Measurements from ENCODE around the gene RCOR2. TPM values are rescaled to one million over a fixed set of nuclear protein-coding genes. Genes with fewer than 3 reads are reported as not detected.

RCOR2 gene
- total and polyA plus RNA-seq, 2 experiments from 2014 or later = 5.5 to 66.9 TPM

DNA sequence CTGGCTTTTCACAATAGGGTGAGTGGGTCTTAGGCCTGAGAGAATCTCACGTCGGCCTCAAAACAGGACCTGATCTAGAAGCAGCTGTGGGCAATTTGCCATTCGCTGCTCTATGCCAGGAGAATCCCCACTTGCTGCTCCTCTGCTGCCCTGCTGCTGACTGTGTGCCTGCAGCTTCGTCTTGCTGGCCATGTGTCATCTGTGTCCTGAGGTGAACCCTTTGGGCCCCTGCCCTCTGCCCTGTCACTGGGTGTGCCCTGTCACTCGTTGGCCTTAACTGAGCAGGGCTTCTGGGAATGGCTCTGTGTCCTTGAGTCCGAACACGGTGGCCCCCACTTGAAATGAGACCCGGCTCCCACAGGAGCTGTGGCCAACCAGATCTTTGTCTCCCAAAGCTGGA lies 28.0 kb upstream of the RCOR2 start:
- H2AFZ ChIP-seq = no peak overlapping the region
- ATAC-seq = no peak
- no peaks in the 10 kb centered on the region; the same call in 1 of the 2 replicates for H3K4me1 ChIP-seq (ENCODE audit: insufficient read depth)
- no peak overlapping the region for H3K27ac Mint-ChIP-seq
- H3K4me3 ChIP-seq = no peak overlapping the region
- TF ChIP-seq POLR2AphosphoS5 (IDR thresholded peaks at IDR 0.05; ENCODE audit: low read depth) = no peak
- TF ChIP-seq ETS1 (IDR thresholded peaks at IDR 0.05) = no peak
- no peak for TF ChIP-seq CTCF (conservative IDR thresholded peaks at IDR 0.05; ENCODE audit: low read depth in 2 of 2)
- no peak for TF ChIP-seq STAT1 (IDR thresholded peaks at IDR 0.05; ENCODE audit: unreplicated experiment)
- TF ChIP-seq JUNB (IDR thresholded peaks at IDR 0.05; ENCODE audit: unreplicated experiment) = no peak
- TF ChIP-seq EZH2 (IDR thresholded peaks at IDR 0.05; ENCODE audit: low read depth, unreplicated experiment) = no peak
- TF ChIP-seq REST (IDR thresholded peaks at IDR 0.05; ENCODE audit: unreplicated experiment) = no peak
- TF ChIP-seq ZNF114 (CRISPR knock-in tag; IDR thresholded peaks at IDR 0.05) = no peak
- TF ChIP-seq ZNF331 (CRISPR knock-in tag; IDR thresholded peaks at IDR 0.05; ENCODE audit: low read depth) = no peak
- TF ChIP-seq, protein P1, sequence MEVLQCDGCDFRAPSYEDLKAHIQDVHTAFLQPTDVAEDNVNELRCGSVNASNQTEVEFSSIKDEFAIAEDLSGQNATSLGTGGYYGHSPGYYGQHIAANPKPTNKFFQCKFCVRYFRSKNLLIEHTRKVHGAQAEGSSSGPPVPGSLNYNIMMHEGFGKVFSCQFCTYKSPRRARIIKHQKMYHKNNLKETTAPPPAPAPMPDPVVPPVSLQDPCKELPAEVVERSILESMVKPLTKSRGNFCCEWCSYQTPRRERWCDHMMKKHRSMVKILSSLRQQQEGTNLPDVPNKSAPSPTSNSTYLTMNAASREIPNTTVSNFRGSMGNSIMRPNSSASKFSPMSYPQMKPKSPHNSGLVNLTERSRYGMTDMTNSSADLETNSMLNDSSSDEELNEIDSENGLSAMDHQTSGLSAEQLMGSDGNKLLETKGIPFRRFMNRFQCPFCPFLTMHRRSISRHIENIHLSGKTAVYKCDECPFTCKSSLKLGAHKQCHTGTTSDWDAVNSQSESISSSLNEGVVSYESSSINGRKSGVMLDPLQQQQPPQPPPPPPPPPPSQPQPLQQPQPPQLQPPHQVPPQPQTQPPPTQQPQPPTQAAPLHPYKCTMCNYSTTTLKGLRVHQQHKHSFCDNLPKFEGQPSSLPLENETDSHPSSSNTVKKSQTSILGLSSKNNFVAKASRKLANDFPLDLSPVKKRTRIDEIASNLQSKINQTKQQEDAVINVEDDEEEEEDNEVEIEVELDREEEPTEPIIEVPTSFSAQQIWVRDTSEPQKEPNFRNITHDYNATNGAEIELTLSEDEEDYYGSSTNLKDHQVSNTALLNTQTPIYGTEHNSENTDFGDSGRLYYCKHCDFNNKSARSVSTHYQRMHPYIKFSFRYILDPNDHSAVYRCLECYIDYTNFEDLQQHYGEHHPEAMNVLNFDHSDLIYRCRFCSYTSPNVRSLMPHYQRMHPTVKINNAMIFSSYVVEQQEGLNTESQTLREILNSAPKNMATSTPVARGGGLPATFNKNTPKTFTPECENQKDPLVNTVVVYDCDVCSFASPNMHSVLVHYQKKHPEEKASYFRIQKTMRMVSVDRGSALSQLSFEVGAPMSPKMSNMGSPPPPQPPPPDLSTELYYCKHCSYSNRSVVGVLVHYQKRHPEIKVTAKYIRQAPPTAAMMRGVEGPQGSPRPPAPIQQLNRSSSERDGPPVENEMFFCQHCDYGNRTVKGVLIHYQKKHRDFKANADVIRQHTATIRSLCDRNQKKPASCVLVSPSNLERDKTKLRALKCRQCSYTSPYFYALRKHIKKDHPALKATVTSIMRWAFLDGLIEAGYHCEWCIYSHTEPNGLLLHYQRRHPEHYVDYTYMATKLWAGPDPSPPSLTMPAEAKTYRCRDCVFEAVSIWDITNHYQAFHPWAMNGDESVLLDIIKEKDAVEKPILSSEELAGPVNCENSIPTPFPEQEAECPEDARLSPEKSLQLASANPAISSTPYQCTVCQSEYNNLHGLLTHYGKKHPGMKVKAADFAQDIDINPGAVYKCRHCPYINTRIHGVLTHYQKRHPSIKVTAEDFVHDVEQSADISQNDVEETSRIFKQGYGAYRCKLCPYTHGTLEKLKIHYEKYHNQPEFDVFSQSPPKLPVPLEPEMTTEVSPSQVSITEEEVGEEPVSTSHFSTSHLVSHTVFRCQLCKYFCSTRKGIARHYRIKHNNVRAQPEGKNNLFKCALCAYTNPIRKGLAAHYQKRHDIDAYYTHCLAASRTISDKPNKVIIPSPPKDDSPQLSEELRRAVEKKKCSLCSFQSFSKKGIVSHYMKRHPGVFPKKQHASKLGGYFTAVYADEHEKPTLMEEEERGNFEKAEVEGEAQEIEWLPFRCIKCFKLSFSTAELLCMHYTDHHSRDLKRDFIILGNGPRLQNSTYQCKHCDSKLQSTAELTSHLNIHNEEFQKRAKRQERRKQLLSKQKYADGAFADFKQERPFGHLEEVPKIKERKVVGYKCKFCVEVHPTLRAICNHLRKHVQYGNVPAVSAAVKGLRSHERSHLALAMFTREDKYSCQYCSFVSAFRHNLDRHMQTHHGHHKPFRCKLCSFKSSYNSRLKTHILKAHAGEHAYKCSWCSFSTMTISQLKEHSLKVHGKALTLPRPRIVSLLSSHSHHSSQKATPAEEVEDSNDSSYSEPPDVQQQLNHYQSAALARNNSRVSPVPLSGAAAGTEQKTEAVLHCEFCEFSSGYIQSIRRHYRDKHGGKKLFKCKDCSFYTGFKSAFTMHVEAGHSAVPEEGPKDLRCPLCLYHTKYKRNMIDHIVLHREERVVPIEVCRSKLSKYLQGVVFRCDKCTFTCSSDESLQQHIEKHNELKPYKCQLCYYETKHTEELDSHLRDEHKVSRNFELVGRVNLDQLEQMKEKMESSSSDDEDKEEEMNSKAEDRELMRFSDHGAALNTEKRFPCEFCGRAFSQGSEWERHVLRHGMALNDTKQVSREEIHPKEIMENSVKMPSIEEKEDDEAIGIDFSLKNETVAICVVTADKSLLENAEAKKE (CRISPR knock-in tag; IDR thresholded peaks at IDR 0.05) = no peak
- no peak for TF ChIP-seq NANOG (IDR thresholded peaks at IDR 0.05; ENCODE audit: borderline replicate concordance)
- TF ChIP-seq CREB1 (CRISPR knock-in tag; IDR thresholded peaks at IDR 0.05; ENCODE audit: low read depth) = no peak
- TF ChIP-seq EZH2phosphoT487 (IDR thresholded peaks at IDR 0.05; ENCODE audit: unreplicated experiment) = no peak
- no peaks in the 10 kb centered on the region for H3K9me2 ChIP-seq (ENCODE audit: insufficient read depth)
- no peak for DNase-seq (ENCODE audit: low spot score)
- H3K4me3 Mint-ChIP-seq = no peak overlapping the region
- peaks cover 13% of the 10 kb centered on the region for H3K27me3 Mint-ChIP-seq (ENCODE audit: insufficient read depth, low read depth, poor library complexity)
- H3K27me3 ChIP-seq (ENCODE audit: insufficient read depth) = no peaks in the 10 kb centered on the region
- peaks cover 46% of the 10 kb centered on the region for H3K79me2 ChIP-seq (replicated peaks; ENCODE audit: insufficient read depth)
- H3K36me3 ChIP-seq (ENCODE audit: insufficient read depth) = peaks cover 13% of the 10 kb centered on the region
- H3K4me1 Mint-ChIP-seq = peaks cover 4% of the 10 kb centered on the region; the same call in 1 of the 3 replicates
- H4K20me1 ChIP-seq (replicated peaks; ENCODE audit: insufficient read depth) = peaks cover 38% of the 10 kb centered on the region
- no peaks in the 10 kb centered on the region for H3K9me3 Mint-ChIP-seq
- no peak overlapping the region for H3K27ac ChIP-seq (ENCODE audit: low read depth)
- peaks cover 28% of the 10 kb centered on the region for H3K36me3 Mint-ChIP-seq (ENCODE audit: low read depth)
- no peak overlapping the region for H3K4me2 ChIP-seq
- peaks cover 23% of the 10 kb centered on the region for H3F3A ChIP-seq (replicated peaks; ENCODE audit: low read depth)

All from GM23338 (cell line).